HG03460 (cell line): ENCODE results near the gene UBR4.

Experiments used
- ATAC-seq: cut with Tn5 transposase; IDR thresholded peaks from one replicate; pipeline ENCODE4 v1.9.1; 2021; ENCODE audit not compliant: unreplicated experiment

Gene UBR4

DNA sequence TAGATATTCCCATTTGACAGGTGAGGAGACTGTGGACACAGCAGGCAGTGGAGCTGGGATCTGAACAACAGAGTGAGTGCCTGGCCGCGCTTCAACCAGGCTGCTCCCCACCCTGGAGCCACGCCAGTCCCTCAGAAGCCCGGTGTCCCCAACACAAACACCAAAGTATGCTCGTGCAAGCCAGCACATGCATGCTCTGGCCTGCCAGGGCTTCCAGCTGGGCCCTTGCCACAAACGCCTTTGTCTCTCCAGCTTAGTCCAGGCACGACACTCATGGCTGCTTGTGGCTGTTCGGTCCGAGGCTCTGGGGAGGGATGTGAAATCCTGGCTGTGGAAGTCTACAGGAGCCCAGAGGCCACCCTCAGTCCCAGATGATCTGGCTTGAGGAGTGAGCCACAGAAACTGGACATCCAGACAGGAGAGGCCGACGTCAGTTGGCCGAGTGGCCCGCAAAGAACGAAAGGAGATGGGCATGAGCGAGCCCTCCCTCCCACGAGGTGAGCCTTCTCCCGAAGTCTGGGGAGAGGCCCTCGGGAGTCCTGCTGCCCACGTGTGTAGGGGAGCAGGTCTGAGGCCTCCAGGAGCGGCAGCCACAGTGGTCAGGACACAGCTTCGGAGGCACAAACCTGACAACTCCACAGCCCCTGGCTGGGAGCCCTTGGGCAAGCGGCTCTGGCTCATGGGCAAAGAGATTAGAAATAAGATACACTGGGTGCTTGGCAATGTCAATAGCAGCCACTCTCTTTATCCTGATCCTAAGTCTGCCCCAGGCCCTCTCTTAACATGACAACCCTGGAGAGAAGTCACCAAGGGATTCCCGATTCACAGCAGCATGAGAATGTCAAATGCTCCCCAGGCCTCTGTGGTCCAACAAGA, 136.5 kb downstream of the UBR4 start:
- no peak for ATAC-seq

DNA sequence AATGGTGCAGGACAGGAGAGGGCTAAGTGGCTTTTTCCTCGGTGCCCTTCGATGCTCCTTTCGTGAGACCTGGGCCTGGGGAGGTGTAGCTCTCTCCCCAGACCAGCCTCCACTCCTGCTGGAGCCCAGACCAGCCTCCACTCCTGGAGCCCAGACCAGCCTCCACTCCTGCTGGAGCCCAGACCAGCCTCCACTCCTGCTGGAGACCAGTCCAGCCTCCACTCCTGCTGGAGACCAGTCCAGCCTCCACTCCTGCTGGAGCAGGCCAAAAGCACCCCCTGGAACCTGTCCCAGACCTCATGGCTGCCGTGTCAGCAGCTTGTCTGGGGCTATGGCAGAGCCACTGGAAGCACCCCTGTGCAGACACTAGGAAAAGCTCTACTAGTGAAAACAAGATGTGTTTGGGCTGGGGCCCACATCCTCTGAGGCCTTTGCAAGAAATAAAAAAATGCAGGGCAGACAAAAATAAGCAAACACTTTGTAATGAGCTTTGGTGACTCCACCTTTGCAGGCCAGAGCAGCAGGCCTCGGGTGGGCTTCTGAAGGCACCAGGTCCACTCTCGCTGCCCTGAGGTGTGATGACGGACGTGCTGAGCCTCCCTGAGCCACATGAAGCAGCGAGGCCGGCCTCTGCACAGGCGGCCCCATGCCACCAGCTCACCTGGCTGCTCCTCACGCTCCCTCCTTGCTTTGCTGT, 137.6 kb downstream of the UBR4 start:
- ATAC-seq, result no peak

DNA sequence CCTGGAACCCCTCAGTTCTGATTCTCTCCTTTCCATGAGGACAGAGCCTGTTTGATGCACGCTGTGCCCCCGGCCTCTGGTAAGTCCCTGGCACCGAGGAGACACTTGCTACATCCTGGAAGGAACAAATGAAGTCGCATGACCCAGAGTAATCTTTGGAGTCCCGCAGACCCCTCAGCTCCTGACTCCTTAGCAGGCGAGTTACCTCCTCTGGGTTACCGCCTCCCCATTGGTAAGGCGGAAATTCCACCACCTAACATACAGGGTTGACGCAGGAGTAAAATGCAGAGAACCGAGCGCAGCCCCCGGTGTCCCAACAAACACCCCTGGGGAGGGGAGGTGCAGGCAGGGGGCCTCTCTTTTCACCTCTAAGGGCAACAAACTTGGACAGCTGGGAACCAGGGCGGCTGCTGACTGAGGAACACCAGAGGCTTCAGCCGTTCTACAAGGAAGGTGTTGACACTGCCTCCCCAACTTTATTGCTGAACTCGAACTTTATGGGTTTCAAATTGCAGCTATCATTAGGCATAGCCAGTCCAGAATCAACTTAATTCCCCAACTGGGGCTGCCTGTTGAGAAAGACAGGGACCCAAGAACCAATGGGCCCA, 138.3 kb downstream of the UBR4 start:
- ATAC-seq, result no peak

DNA sequence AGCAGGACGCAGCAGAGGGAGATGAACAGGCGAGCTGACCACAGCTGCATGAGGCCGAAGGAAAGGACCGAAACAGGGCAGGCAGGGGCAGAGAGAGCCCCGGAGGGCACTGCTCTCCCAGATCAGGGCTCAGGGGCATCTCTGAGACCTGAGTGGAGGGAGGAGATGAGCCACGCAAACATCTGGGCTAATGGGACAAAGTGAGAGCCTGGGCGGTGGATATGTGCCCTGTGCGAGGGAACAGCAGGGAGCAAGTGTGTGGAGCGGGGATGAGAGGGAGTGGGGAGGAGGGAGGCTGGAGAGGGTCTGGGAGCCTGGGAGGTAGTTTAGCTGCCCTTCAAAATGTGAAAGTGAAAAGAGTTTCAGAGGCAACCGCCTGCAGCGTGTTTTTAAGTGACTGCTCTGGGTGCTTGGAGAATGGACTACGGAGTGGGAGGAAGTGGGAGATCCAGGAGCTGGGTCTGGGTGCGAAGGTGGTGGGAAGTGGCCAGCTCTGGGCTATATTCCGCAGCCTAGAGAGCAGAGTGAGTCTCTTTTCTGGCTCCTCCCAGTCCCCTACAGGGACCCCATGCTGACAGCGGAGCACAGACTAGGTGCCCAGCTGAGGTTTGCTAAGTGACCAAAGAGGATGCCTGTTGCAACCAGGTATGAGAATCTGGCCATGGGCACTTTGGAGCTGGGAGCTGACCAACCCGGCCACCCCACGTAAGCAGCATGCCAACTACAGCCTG, 139.0 kb downstream of the UBR4 start:
- no peak for ATAC-seq

DNA sequence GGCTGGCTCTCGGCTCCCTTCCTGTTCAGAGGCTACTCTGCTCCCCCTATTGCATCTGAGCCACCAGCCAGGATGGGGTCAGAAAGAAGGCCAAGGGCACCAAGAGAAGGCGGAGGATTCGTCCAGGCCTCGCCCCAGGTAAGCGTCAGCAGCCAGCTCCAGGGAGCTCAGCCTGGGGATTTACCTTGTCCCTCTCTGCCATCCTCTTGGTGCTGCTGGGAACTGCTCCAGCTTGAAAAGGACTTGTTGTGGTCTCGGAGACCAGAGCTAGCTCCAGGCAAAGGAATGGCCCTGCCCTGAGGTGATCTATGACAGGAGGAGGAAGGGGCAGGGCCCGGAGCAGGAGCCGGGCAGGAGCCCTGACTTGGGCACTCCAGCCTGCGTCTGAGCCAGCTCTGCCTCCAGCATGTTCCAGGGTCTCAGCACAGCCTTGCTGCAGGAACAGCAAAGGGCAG, 139.8 kb downstream of the UBR4 start:
- no peak for ATAC-seq

DNA sequence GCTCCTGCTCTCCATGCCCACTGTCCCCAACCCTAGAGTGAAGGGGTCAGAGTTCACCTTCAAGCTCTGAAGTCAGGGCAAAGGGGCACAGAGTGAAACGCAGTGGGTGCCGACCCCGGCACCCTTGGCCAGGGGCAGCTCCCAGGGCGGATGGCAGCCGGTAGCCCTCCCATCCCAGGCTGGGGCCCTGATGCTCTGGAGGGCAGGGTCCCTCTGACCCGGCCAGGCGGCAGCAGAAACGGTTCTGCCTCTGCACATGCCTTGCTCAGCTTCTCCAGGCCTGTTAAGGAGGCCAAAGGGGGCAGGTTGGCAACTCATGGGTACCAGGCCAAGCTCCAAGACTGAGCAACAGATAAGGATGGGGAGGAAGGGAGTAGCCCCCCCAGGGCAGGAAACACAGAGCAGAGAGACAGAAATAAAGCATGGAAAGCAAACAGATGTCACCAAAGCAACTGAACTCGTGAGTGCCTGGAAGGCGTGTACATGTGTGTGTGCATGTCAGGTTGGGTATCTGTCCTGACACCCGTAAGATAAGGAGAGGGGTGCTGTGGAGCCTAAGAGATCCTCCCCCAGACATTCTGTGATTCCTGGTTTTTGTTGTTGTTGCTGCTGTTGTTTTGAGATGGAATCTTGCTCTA, 141.3 kb downstream of the UBR4 start:
- no peak for ATAC-seq

DNA sequence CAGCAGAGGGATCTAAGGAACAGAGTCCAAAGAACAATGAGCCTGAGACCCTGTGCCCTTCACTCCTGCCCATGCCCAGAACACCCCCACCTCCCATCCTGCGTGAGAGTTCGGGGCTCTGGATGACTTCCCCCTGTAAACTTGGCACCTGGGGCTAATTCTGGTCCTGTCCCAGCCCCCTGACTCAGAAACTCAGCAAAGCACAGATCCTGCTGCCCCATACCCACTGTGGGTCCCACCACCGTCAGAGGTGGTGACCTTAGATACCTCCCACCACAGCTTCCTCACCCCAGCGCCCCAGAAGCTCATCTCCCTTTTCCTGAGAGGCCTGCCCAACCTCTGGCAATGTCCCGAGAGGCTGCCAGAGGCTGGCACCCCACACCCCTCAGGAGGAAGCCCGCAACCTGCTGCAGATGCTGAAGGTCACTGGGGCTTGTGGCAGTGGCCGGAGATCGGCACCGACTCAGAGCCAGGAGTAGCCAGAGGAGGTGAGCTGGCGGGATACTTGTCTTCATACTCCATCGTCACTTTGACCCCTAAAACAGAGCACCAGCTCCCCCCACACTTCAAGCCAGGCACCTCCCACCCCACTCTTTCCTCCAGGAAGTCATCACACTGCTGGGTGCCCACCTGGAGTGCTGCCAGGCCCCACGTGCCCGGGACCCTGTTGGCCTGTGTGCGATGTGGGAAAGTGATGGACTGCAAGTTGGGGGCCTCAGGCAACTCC, 142.0 kb downstream of the UBR4 start:
- no peak for ATAC-seq

DNA sequence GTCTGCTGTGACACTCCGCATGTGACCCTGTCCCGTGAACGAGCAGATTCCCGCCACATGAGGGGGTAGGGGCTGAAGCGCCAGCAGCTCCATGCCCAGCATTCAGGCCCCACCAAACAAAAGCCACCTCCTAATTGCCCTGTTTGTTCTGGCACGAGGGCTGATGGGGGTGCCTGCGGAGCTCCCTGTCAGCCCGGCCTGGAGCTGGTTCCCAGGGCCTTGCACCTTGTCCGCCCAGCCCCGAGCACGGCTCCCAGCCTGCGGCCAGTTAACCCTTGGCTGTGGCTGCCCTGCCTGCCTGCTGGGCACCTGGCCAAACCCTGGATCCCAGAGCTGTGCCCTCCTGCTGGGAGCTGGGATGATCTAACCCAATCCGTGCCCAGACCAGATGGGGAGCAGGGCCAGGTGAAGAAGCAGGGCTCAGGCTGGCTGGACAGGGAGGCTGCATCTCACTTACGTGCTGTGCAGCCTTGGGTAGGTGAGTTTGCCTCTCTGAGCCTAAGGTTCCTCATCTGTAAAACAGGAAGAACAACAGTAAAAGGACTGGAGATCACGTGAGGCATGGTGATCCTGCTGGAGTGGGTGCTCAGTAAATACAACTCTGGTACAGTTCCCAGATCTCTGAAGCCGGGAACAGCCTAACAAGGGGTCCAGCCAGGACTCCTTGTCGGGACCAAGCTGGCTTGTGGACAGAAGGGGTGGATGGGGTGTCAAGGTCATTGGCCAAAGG, 142.7 kb downstream of the UBR4 start:
- ATAC-seq, result no peak

DNA sequence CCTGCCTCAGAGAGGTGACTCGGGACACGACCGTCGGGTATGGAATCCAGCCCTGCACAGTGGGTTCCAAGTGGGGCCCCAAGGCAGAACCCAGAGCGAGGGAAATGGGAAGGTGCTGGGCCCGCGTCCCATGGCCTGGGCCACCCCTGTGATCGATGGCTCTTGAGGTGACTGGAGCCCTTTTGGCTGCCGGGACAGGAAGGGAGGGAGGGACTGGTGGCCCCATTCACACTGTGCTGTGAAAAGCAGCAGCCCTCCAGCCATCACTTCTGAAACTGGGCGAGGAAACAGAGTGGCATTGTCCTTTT, 143.2 kb downstream of the UBR4 start:
- no peak for ATAC-seq

DNA sequence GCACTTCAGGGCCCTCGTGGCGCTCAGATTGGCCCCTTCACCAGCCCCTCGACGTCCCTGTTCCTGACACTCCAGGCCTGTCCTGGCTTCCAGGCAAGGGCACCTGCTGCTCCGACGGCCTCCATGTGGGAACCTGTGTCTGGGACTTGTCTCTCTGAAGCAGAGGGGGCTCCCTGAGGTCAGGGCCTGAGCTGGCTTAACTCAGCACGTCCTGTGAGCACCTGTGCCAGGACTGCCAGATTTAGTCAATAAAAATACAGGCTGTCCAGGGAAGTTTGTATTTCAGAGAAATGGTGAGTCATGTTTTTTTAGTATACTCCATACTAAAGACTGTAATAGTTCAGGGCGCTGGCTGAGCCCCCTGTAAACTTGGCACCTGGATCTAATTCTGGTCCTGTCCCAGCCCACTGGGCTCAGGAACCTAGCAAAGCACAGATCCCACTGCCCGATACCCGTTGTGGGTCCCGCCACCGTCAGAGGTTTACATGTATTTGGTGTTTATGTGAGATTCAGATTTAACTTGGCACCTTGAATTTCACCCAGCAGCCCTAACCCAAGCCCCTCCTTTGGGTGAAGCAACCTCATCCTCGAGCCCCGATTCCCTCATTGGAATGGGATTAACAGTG, 143.7 kb downstream of the UBR4 start:
- ATAC-seq, result no peak

DNA sequence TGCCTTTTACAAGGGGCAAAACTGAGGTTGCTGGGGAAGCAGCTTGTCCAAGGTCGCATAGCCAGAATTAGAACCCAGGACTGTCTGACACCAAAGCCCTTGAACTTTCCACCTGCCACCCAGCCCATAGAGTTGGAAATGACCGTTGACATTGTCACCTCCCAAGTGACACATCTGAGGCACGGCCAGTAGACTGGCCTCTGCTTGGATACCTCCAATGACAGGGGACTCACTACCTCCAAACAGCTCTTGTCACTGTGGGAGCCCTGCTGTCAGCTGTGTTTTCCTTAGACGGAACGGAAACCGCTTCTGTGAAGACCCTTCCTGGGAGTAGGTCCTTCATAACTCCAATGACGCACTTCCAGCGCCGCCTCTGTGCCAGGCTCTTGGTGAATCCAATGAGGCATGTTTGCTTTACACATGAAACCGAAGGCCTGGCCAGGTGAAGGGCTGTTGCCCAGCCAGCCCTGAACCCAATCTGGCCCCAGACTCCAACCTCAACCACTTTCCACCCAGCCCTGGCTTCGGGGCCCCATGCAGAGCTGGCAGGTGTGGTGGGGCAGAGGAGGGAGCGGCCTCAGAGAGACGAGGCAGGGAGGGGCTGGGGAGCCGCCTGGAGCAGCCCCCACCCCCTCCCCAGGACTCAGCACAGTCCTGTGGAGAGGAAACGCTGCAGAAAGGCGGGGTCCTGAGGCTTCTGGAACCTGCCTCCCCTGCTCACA, 144.4 kb downstream of the UBR4 start:
- ATAC-seq, result no peak

DNA sequence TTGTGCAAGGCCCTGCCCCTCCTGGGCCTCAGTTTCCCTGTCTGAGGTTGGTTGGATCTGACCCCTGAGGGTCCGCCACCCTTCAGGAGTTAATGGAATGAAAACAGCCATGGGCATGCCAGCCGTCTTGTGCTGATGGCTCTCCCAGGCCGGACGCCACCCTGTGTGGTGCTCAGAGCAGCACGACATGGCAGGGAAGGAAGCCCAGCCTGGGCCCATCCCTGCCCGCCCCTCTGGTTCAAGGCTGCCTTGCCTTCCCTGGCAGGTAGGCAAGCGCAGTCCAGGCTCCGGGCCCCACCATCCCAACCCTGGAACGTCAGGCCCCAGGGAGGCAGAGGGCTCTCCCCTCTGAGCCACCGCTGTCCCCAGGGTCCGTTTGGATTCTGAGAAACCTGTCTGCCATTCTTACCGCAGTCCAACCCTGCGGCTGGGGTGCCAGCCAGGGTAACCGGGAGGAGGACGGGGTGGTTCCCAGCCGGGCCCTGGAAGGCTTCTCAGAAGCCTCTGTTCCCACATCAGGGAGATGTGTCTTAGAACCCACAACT, 145.1 kb downstream of the UBR4 start:
- no peak for ATAC-seq

DNA sequence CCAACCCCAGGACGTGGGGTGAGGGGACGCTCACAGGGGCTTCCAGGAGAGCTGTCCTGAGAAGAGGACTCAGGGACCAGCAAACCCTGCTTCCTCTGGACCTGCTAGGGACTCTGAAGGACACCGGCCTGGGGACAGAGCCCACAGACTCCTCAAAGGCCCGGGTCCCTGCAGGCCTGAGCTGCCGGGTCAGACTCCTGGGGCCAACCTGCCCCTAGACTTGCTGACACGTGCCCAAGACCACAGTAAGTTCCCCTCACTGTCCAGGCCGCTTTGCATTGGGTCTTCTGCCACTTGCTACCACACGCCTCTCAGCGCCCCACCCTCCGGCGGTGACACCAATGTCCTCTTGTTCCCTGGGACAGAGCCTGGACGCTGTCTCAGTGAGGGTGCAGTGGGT, 146.9 kb downstream of the UBR4 start:
- no peak for ATAC-seq

DNA sequence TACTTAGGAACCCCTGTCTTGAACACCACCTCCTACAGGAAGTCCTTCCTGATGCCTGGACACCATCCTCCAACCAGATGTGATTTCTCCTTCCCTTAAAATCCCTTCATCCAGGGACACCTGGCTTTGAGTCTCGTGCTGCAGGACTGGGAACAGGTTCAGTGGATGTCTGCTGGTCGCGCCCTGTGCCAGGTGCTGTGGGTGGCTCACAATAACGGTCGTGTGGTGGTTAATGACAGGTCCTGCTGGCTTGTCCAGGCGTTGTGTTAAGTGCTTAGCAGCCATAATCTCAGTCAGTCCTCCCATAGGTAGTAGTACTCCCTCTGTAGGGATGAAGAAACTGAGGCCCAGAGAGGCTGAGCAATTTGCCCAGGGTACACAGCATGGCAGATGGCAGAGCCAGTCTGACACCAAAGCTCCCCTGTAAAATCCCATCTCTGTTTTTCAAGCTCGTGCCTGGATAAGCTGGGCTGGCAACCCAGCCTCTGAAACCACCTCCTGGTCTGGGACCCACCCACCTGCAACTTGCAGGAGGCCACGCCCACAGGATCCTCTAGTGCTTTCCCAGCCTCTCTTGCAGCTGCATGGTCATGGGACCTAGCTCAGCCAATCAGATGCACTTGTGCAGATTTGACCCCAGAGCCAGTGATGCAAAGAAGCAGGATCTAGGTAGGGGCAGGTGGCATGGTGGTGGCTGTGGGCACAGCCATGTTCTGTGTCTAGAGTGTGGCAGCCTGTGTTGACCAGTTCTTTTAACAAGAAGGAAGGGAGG, 147.6 kb downstream of the UBR4 start:
- ATAC-seq, result no peak

DNA sequence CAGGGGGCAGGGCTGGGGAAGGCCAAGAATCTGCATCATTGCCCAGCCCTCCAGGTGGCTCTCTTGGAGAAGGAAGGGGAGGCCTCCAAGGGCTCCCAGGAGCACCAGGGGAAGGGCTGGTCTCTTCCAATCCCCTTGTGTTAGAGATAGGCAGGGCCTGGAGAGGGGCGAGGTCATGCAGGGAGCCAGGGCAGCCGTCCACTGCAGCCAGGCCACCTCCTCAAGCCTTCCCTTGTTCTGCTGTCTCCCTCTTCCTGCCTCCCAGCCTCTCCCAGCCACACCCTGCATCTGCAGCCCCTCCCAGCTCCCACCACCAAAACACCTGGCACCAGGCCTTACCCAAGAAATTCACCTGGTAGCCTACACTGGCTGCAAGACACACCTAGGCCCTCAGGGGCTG, 148.3 kb downstream of the UBR4 start:
- ATAC-seq, result no peak

DNA sequence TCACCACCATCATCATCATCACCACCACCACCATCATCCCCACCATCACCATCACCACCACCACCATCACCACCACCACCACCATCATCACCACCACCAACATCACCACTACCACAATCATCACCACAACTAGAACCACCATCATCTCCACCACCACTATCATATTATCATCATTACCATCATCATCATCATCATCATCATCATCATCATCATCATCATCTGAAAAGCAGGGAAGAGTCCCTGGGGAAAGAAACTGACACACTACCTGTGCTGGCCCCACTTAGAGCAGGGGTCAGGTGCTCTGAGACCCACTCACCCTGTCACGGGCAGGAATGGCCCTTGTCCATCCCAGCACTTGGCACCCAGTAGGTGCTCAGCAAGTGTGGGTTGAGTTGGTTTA, 148.7 kb downstream of the UBR4 start:
- ATAC-seq, result no peak

DNA sequence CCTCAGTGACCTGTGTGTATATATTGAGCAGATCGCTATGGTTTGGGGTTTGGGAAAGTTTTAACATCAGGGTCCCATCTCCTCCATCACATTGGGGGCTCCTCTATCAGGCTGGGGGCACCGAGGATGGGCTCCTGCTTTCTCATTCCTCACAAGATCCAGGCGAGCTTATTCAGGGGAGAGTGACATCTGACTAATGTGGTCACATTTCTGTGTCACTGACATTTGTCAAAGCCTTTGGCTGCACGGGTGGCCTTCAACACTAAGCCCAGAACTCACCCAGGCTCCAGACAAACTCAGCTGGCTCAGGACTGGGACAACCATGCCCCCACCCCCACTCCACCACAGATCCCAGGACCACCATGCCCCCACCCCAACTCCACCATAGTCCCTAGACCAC, 150.3 kb downstream of the UBR4 start:
- no peak for ATAC-seq

DNA sequence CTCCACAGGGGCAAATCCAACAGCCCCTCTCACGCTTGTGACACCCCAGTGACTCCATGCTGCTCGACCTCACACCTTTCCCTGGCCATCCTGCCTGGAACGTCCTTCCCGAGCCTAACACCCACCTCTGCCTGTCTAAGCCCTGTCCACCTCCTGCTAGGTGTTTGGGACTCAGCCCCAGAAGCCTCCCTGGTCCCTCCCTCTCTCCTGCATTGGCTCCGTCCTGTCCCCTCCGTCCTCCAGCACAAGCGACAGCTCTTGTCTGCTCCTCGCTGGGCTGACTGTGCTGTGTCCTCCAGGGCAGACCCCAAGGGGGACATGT, 151.6 kb downstream of the UBR4 start:
- no peak for ATAC-seq
